Astrocyte (in vitro differentiated cells and primary cell): ENCODE results near the gene UMOD. TPM values are rescaled to one million over a fixed set of nuclear protein-coding genes. Genes with fewer than 3 reads are reported as not detected.

ENCODE experiments used
- DNase-seq: peaks from one replicate; pipeline ENCODE4 v3.0.0-alpha.2; 2010; ENCODE audit warnings: low read depth
- FAIRE-seq: peaks from 2 replicates; lab custom pipeline; 2011; peaks lifted over from hg19 to GRCh38; lab: Jason Lieb, UNC
- H2AFZ ChIP-seq: 2 replicates; pipeline ENCODE4 v1.6.0; 2012; ENCODE audit warnings: low read depth, low read length, inconsistent platforms
- H3K27ac ChIP-seq: 2 replicates; pipeline ENCODE4 v1.5.1; 2011; ENCODE audit warnings: low read depth, low read length, inconsistent platforms
- H3K27me3 ChIP-seq: 2 replicates; pipeline ENCODE4 v1.6.0; 2011; ENCODE audit warnings: low read length, inconsistent platforms; ENCODE audit not compliant: insufficient read depth
- H3K36me3 ChIP-seq: 2 replicates; pipeline ENCODE4 v1.5.1; 2011; ENCODE audit warnings: low read length, inconsistent platforms; ENCODE audit not compliant: insufficient read depth
- H3K4me1 ChIP-seq: 2 replicates; pipeline ENCODE4 v1.5.1; 2011; ENCODE audit warnings: low read length, inconsistent platforms; ENCODE audit not compliant: insufficient read depth
- H3K4me2 ChIP-seq: 2 replicates; pipeline ENCODE4 v1.6.0; 2012; ENCODE audit warnings: low read length, inconsistent platforms
- H3K4me3 ChIP-seq: 2 replicates; pipeline ENCODE4 v1.5.1; 2011; ENCODE audit warnings: low read depth, mild to moderate bottlenecking, low read length, inconsistent platforms; ENCODE audit not compliant: insufficient read depth
- H3K79me2 ChIP-seq: 2 replicates; pipeline ENCODE4 v1.6.0; 2012; ENCODE audit warnings: mild to moderate bottlenecking, low read length, inconsistent platforms; ENCODE audit not compliant: insufficient read depth
- H3K9ac ChIP-seq: 2 replicates; pipeline ENCODE4 v1.6.0; 2012; ENCODE audit warnings: mild to moderate bottlenecking, low read length, inconsistent platforms
- H3K9me3 ChIP-seq: 2 replicates; pipeline ENCODE4 v1.5.1; 2012; ENCODE audit warnings: low read depth, mild to moderate bottlenecking, low read length, inconsistent platforms; ENCODE audit not compliant: insufficient read depth
- H4K20me1 ChIP-seq: 2 replicates; pipeline ENCODE4 v1.6.0; 2012; ENCODE audit warnings: low read length, inconsistent platforms; ENCODE audit not compliant: insufficient read depth
- H3K27ac Mint-ChIP-seq: one replicate; pipeline ENCODE4 v1.8.0; 2021; ENCODE audit warnings: mild to moderate bottlenecking, mixed read lengths; ENCODE audit not compliant: unreplicated experiment
- H3K27me3 Mint-ChIP-seq: one replicate; pipeline ENCODE4 v1.8.0; 2021; ENCODE audit warnings: low read depth, mixed read lengths; ENCODE audit not compliant: unreplicated experiment
- H3K36me3 Mint-ChIP-seq: one replicate; pipeline ENCODE4 v1.8.0; 2021; ENCODE audit warnings: low read depth, mixed read lengths; ENCODE audit not compliant: unreplicated experiment
- H3K4me1 Mint-ChIP-seq: one replicate; pipeline ENCODE4 v1.8.0; 2021; ENCODE audit warnings: low read depth, mixed read lengths; ENCODE audit not compliant: unreplicated experiment
- H3K4me3 Mint-ChIP-seq: one replicate; pipeline ENCODE4 v1.8.0; 2021; ENCODE audit warnings: mild to moderate bottlenecking, moderate library complexity, mixed read lengths; ENCODE audit not compliant: unreplicated experiment
- H3K9me3 Mint-ChIP-seq: one replicate; pipeline ENCODE4 v1.8.0; 2021; ENCODE audit warnings: mild to moderate bottlenecking, mixed read lengths; ENCODE audit not compliant: unreplicated experiment
- EZH2 ChIP-seq: IDR thresholded peaks from 2 replicates; pipeline ENCODE4 v1.6.1; 2012; ENCODE audit warnings: mild to moderate bottlenecking, low read length, inconsistent platforms; ENCODE audit not compliant: insufficient read depth
- total RNA-seq: library from RNA; stranded (reverse); gene quantifications from 2 replicates; pipeline ENCODE4 v1.2.1, GENCODE V29; 2021
- TF ChIP-seq, protein P1 (sequence below): IDR thresholded peaks from 2 replicates; pipeline ENCODE4 v1.5.1; 2011; ENCODE audit warnings: low read depth, mild to moderate bottlenecking, inconsistent platforms, low read length, moderate library complexity; ENCODE audit not compliant: insufficient read depth

Gene UMOD
- total RNA-seq, 1 donor from 2014 or later = not detected

DNA sequence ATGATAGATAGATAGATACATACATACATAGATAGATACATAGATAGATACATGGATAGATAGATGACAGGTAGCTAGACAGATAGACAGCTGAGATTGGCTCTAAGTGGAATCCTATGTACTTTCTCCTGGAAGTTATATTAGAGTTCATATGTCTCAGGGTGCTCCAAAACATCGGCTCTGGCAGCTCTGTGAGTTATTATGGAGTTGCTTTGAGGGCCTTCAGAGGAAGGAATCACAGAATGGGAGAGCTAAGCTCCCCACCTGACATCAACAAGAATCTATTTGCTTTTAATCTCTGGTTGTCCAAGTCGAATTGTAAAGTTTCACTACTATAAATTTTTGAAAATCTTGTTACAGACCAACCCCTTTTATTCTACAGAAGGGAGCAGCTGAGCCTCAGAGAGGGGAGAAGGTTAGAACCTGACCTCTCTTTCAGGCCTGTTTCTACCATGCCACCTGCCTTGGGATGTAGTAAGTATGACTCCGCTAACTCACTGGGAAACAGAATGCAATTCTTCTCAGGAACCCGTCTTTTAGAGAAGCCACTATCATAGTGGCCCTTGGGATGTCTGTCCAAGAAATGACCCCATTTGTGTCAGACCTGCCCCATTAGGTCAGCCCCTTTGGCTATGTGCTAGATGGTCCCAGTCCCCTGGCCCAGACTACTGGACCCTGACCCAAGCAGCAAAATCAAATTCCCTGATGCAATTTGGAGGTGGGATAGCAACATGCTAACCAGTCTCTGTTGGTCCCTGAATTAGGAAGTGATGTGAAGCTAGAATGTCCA, 43.5 kb downstream of the UMOD start:
- H3K79me2 ChIP-seq = no peaks in the 10 kb centered on the region
- no peak overlapping the region for H3K4me3 ChIP-seq
- H3K9me3 Mint-ChIP-seq = no peaks in the 10 kb centered on the region
- no peak for TF ChIP-seq EZH2
- TF ChIP-seq, protein P1, sequence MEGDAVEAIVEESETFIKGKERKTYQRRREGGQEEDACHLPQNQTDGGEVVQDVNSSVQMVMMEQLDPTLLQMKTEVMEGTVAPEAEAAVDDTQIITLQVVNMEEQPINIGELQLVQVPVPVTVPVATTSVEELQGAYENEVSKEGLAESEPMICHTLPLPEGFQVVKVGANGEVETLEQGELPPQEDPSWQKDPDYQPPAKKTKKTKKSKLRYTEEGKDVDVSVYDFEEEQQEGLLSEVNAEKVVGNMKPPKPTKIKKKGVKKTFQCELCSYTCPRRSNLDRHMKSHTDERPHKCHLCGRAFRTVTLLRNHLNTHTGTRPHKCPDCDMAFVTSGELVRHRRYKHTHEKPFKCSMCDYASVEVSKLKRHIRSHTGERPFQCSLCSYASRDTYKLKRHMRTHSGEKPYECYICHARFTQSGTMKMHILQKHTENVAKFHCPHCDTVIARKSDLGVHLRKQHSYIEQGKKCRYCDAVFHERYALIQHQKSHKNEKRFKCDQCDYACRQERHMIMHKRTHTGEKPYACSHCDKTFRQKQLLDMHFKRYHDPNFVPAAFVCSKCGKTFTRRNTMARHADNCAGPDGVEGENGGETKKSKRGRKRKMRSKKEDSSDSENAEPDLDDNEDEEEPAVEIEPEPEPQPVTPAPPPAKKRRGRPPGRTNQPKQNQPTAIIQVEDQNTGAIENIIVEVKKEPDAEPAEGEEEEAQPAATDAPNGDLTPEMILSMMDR = no peak
- H4K20me1 ChIP-seq = no peaks in the 10 kb centered on the region
- H2AFZ ChIP-seq = no peak overlapping the region
- no peaks in the 10 kb centered on the region for H3K36me3 ChIP-seq
- no peak overlapping the region for H3K4me2 ChIP-seq
- no peak overlapping the region for H3K27ac Mint-ChIP-seq
- no peak for FAIRE-seq
- peaks cover 22% of the 10 kb centered on the region for H3K27me3 Mint-ChIP-seq
- H3K4me3 Mint-ChIP-seq = no peak overlapping the region
- H3K27me3 ChIP-seq = no peaks in the 10 kb centered on the region
- DNase-seq = no peak
- H3K36me3 Mint-ChIP-seq = no peaks in the 10 kb centered on the region
- H3K27ac ChIP-seq = no peak overlapping the region
- H3K4me1 Mint-ChIP-seq = no peaks in the 10 kb centered on the region
- H3K4me1 ChIP-seq = no peaks in the 10 kb centered on the region
- no peak overlapping the region for H3K9ac ChIP-seq
- no peaks in the 10 kb centered on the region for H3K9me3 ChIP-seq

DNA sequence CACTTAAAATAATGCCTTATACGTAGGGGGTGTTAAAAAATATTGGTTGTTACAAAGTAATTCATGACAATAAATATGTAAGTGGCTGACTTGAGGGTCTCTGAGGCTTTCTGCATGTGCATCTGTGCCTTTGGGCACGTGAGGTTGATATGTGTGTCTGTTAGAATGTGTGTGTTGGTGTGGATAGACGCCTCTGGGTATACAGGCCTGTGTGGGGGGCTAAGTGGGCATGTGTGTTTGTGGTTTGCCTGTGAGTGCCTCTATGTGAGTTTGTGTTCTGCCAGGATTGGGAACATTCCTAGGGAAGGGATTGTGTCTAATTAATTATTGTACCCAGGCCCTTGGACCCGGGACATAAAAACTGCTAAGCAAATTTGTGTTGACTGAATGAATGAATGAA, 44.2 kb downstream of the UMOD start:
- Mint-ChIP-seq H3K27ac (no peak overlapping the region), H3K9me3 (no peaks in the 10 kb centered on the region), H3K36me3 (no peaks in the 10 kb centered on the region), H3K27me3 (peaks cover 22% of the 10 kb centered on the region), H3K4me1 (no peaks in the 10 kb centered on the region), H3K4me3 (no peak overlapping the region)
- Histone ChIP-seq H3K4me1 (no peaks in the 10 kb centered on the region), H3K79me2 (no peaks in the 10 kb centered on the region), H4K20me1 (no peaks in the 10 kb centered on the region), H3K4me3 (no peak overlapping the region), H3K27ac (no peak overlapping the region), H2AFZ (no peak overlapping the region), H3K27me3 (no peaks in the 10 kb centered on the region), H3K36me3 (no peaks in the 10 kb centered on the region), H3K4me2 (no peak overlapping the region), H3K9ac (no peak overlapping the region), H3K9me3 (no peaks in the 10 kb centered on the region)
- DNase-seq = no peak
- TF ChIP-seq, protein P1 = no peak
- no peak for TF ChIP-seq EZH2
- FAIRE-seq = no peak

DNA sequence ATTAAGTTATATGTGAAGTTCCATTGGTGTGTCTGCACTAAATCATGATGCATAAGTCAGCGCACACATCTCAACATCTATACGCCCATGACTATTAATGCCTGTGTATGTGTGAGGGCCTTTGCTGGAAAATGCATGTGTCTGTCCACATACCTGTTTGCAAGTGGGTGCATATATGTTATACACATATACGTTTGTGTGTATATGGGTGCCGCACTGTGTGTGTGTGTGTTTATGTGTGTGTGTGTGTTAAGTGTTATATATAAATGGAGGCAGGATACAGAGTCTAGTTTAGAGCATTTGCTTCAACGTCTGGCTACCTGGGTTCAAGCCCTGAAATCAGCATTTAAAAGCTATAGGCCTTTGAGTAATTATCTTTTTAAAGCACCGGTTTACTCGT, 44.7 kb downstream of the UMOD start:
- no peaks in the 10 kb centered on the region for H3K4me1 Mint-ChIP-seq
- no peaks in the 10 kb centered on the region for H3K9me3 ChIP-seq
- H3K27me3 Mint-ChIP-seq = peaks cover 22% of the 10 kb centered on the region
- no peaks in the 10 kb centered on the region for H3K36me3 Mint-ChIP-seq
- no peaks in the 10 kb centered on the region for H3K79me2 ChIP-seq
- no peak overlapping the region for H3K4me2 ChIP-seq
- no peak overlapping the region for H3K27ac Mint-ChIP-seq
- H3K4me3 ChIP-seq = no peak overlapping the region
- H3K9me3 Mint-ChIP-seq = no peaks in the 10 kb centered on the region
- H3K27ac ChIP-seq = no peak overlapping the region
- H4K20me1 ChIP-seq = no peaks in the 10 kb centered on the region
- H3K27me3 ChIP-seq = no peaks in the 10 kb centered on the region
- FAIRE-seq (no peak), DNase-seq (no peak)
- no peaks in the 10 kb centered on the region for H3K4me1 ChIP-seq
- H3K36me3 ChIP-seq = no peaks in the 10 kb centered on the region
- H3K4me3 Mint-ChIP-seq = no peak overlapping the region
- no peak overlapping the region for H3K9ac ChIP-seq
- TF ChIP-seq EZH2 = no peak
- TF ChIP-seq, protein P1 = no peak
- H2AFZ ChIP-seq = no peak overlapping the region
